Stimulated activated CD8-positive, alpha-beta memory T cell treated with anti-CD3 and anti-CD28 coated beads, Interleukin-2, amount 100 ng/mL, for 1 hour (primary cell): ENCODE data around the gene QKI.

Source experiments
- DNase-seq, 2 donors: peaks; one replicate each; pipeline ENCODE4 v3.0.0-alpha.2; 2020; ENCODE audit warnings: low read depth in 2 of 2

Gene QKI

DNA sequence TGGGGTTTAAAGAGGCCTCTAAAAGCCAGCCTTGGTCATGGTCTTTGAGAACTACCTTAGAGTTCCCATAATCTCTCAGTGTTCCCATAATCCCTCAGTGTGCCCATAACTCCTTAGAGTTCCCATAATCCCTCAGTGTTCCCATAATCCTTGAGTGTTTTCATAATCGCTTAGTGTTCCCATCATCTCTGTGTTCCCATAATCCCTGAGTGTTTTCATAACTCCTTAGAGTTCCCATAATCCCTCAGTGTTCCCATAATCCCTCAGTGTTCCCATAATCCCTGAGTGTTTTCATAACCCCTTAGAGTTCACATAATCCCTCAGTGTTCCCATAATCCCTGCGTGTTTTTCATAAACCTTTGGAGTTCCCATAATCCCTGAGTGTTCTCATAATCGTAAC is 199.2 kb downstream of the QKI start:
- DNase-seq: no peak

DNA sequence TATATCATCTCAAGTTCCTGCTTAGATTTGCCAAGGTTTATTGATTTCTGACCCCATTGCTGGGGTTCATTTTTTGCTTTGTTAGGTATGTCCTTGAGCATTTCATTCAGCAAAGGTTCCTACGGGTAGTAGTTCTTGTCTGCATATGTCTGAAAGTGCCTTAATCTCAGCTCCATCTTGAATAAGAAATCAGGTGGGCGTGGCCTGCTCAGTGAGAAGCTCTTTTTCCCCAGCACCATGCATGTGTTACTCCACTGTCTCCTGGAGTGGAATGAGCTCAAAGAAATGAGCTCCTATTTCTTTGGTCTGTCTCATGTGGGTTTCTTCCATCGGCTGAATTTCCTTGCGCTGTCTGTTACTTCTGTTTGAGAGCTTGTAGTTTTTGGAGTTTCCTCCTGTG is 201.9 kb downstream of the QKI start:
- DNase-seq: no peak

DNA sequence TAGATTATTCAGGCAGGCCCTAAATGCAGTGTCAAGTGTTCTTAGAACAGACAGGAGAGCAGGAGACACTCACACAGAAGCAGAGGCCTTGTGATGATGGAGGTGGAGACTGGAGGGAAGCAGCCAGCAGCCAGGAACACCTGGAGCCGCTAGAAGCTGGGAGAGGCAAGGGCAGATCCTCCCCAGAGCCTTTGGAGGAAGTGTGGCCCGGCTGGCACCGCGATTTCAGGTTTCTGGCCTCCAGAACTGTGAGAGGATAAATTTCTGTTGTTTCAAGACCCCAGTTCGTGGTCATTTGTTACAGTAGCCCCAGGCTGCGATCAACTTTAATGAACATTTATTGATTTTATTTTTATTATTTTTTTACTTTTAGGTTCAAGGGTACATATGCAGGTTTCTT is 203.0 kb downstream of the QKI start:
- no peak for DNase-seq

GRCh38 chr6:163620101-163620500 is 205.6 kb downstream of the QKI start:
- DNase-seq: no peak

GRCh38 chr6:163620670-163621330 is 206.3 kb downstream of the QKI start:
- DNase-seq: no peak

DNA sequence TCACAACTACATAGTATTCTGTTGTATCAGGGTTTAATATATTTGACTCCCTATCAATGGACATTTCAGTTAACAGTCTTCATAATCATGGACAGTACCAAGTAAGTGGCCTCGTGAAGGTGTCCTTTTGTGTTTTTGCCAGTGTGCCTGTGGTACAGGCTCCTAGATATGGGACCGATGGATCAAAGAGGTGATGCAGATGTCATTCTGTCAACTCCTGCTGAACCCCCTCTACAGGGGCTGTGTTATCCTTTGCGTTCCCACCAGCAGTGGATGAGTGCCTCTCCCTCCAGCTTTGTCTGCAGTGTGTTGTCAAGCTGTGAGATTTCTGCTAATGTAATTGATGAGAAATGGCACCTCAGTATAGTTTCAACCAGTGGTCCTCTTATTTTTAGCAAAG is 210.7 kb downstream of the QKI start:
- no peak for DNase-seq

GRCh38 chr6:163626073-163626867 is 211.8 kb downstream of the QKI start:
- no peak for DNase-seq

- no peak for DNase-seq
Measured at GRCh38 chr6:163627274-163628062, 212.9 kb downstream of the QKI start.
